HUES64 (cell line): ENCODE results near the gene DYRK1A.

ENCODE experiments used
- H3K27ac ChIP-seq: 2 replicates; pipeline ENCODE4 v1.7.0; 2013; ENCODE audit warnings: low read depth, low read length, inconsistent platforms
- H3K27me3 ChIP-seq: 2 replicates; pipeline ENCODE4 v1.6.1; 2013; ENCODE audit warnings: mild to moderate bottlenecking, low read length; ENCODE audit not compliant: insufficient read depth
- H3K36me3 ChIP-seq: 2 replicates; pipeline ENCODE4 v1.6.1; 2013; ENCODE audit warnings: mild to moderate bottlenecking, low read length; ENCODE audit not compliant: insufficient read depth
- H3K4me1 ChIP-seq: 2 replicates; pipeline ENCODE4 v1.6.1; 2013; ENCODE audit warnings: mild to moderate bottlenecking, low read length, moderate library complexity; ENCODE audit not compliant: insufficient read depth
- H3K4me3 ChIP-seq: 2 replicates; pipeline ENCODE4 v1.5.1; 2013; ENCODE audit warnings: mild to moderate bottlenecking, low read length, moderate library complexity
- H3K9ac ChIP-seq: 2 replicates; pipeline ENCODE4 v1.6.1; 2013; ENCODE audit warnings: mild to moderate bottlenecking, low read depth, low read length
- H3K9me3 ChIP-seq: 2 replicates; pipeline ENCODE4 v1.6.1; 2013; ENCODE audit warnings: low read depth, low read length; ENCODE audit not compliant: insufficient read depth
- WGBS: fragments of 150-250, 120-280 bp; methylation state at CpG from one replicate; pipeline ENCODE4 v1.1.7; 2013; ENCODE audit warnings: missing lambda C conversion rate; 5-methylcytosine and 5-hydroxymethylcytosine counted together

DYRK1A gene

DNA sequence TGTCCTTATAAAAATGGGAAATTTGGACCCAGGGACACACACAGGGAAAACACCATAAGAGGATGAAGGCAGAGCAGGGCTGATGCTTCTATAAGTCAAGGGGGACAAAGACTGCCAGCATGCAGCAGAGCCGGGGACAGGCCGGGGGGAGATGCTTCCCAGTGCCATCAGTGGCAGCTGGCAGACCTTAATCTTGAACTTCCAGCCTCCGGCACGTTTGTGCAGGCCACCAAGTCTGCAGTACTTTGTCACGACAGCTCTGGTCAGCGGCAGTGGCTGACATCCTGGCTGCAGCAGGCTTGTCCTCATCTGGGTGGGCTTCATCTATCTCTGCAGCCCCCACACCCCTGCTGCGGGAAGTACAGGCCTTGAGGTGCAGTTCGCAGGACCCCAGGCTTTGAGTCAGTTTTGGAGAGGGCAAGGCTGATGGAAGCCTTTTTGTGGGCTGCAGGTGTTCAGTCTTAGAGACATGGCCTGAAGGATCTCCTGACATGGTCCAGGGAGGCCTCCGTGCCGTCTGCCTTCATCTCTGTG lies 186.0 kb downstream of the DYRK1A start:
- Histone ChIP-seq H3K36me3 (no peaks in the 10 kb centered on the region), H3K9me3 (no peaks in the 10 kb centered on the region), H3K9ac (no peak overlapping the region), H3K27ac (no peak overlapping the region), H3K27me3 (no peaks in the 10 kb centered on the region), H3K4me3 (no peak overlapping the region), H3K4me1 (peaks cover 8% of the 10 kb centered on the region; the same call in 1 of the 2 replicates)
- WGBS = 93% methylated on average over 10 of the region's 10 CpGs

DNA sequence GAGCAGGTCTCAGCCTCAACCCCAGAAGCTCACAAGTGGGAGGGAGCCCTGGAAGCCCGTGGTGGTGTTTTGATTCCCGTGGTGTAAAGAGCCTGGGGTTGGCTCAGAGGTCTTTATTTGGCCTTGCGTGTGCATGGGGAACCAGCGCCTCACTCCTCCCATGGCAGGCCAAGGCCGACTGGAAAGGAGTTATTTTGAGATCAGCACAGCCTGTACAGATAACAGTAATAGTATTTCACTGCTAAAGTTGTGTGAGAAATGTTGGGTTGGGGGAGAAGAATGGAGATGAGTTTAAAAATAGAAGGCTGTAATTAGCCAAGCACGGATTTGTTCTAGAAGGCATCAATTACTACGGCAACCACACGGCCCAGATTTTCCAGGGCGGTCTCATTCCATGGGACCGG lies 186.5 kb downstream of the DYRK1A start:
- Histone ChIP-seq H3K9me3 (no peaks in the 10 kb centered on the region), H3K9ac (no peak overlapping the region), H3K36me3 (no peaks in the 10 kb centered on the region), H3K4me1 (peaks cover 8% of the 10 kb centered on the region; the same call in 1 of the 2 replicates), H3K4me3 (no peak overlapping the region), H3K27ac (no peak overlapping the region), H3K27me3 (no peaks in the 10 kb centered on the region)
- 93% methylated on average over 10 of the region's 10 CpGs for WGBS

DNA sequence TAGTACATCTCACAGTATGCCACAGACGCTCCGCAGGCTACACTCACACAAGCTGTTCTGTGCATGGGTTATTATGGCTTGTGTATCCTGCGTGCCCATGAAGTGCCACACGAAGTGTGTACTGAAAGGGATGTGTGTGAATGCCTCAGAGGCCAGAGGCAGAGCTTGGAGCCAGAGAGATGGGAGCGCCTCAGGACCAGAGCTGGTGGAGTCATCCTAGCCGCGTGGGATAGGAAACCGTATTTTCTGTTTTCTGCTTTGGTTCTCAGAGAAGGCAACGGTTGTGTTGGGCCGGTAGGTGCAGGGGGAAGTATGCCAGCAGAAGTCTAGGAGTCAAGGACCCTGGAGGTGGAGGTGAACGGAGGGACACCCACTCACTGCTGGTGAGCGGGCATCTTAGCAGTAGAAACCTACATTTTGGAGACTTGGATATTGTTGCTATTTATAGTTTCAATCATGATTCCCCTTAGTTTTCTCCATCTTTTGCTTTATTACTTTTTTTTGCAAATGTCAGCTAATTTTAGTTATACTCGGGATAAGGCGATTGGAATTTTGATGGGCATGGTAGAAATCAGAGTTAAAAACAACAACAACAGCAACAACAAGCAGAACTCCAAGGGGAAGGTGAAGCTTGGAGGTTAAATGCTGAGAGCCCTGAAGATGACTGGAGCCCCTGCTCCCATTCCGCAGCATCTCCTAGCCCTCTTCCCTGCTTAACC lies 188.2 kb downstream of the DYRK1A start:
- Histone ChIP-seq H3K4me3 (no peak overlapping the region), H3K9me3 (no peaks in the 10 kb centered on the region), H3K4me1 (peaks cover 8% of the 10 kb centered on the region; the same call in 1 of the 2 replicates), H3K36me3 (no peaks in the 10 kb centered on the region), H3K9ac (no peak overlapping the region), H3K27me3 (no peaks in the 10 kb centered on the region), H3K27ac (no peak overlapping the region)
- WGBS = 96% methylated on average over 13 of the region's 15 CpGs

DNA sequence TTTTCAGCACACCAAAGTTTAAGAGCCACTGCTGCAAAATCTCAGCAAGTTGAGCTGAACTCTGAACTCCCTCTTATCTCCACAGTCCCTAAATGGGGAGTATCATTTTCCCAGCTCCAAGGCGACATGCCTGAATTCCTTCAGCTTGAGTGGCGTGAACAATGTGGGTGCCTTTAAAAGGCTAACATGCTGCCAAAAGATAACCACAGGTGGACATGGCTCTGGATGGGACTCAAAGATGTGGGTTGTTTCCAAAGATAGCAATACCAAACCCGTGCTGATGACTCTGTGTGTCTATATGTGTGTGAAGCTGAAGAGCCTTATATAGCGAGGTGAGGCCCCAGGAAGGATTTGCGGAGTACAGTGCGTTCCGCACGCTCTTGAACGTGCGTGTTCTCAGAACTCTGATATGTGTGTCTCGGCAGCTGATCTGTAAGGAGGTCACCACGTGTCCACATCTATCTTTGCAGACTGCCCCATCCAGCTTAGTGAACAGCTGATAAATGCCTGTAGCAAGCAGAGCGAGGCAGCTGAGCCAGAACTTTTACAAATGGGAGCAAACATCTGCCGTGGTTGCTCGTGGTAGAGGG lies 189.2 kb downstream of the DYRK1A start:
- 94% methylated on average over 15 of the region's 15 CpGs for WGBS
- Histone ChIP-seq H3K9ac (no peak overlapping the region), H3K27ac (no peak overlapping the region)

DNA sequence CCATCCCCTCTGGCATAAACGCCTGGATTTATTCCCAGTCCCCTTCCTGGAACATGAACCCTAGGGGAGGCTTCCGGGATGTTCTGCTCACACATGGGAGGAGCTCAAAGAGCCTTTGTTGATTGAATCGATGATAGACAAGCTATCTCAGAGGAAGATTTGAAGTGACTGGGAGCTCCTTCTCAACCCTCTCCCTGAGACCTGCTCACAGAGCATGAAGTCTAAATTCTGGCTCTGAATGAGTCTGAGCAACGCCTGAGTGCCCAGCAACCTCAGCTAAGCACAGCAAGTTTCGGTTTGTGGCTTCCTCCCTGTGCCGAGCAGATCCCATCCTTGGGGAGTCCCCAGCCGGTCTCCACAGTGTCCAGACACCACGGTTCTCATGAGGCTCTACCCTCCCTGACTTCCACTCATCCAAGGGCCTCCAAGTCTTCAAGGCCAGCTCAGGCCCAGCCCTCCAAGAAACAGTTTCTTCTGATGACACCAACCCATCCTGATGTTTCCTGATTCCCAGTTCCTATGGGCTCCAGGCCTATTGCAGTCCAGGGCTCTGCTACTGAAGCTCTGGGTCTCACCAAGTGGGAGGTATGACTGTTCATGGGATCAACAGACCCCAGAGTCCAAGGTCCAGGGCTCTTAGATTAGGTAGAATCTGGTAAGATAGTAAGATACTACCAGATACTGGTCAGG lies 190.8 kb downstream of the DYRK1A start:
- H3K27me3 ChIP-seq = peaks cover 2% of the 10 kb centered on the region; the same call in 1 of the 2 replicates
- H3K4me1 ChIP-seq = no peaks in the 10 kb centered on the region

More for the DNA sequence above, 189.2 kb downstream of the DYRK1A start:
- Histone ChIP-seq H3K9me3 (no peaks in the 10 kb centered on the region), H3K4me1 (peaks cover 7% of the 10 kb centered on the region; the same call in 1 of the 2 replicates), H3K4me3 (no peak overlapping the region), H3K36me3 (no peaks in the 10 kb centered on the region), H3K27me3 (no peaks in the 10 kb centered on the region)

DNA sequence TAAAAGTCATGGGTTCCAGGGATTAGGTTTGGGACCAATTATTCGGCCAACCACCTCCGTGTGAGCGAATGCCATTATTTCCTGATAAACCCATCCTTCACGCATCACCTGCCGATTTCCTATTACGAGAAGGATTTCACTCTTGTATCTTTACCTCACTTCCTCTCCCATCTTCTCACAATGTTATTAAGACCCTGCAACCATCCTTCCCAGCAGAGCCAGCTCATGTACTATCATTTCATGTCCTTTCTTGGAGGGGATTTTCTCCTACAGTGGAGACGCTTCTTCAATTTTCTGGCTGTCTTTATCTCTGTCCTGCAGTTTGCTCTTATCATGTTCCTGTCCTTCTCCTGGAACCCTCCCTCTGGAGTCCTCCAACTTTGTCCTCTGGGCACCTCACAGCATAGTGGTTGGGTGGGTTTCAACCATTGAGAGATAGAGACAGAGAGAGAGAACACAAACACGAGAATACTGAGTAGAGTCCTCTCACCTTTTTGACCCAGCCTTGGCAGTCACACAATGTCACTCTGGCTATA lies 192.2 kb downstream of the DYRK1A start:
- no peaks in the 10 kb centered on the region for H3K9me3 ChIP-seq
- H3K4me1 ChIP-seq = no peaks in the 10 kb centered on the region
- no peaks in the 10 kb centered on the region for H3K36me3 ChIP-seq
- H3K9ac ChIP-seq = no peak overlapping the region
- no peak overlapping the region for H3K4me3 ChIP-seq
- WGBS = 98% methylated on average over 8 of the region's 8 CpGs
- peaks cover 12% of the 10 kb centered on the region for H3K27me3 ChIP-seq
- H3K27ac ChIP-seq = no peak overlapping the region

More for the DNA sequence above, 190.8 kb downstream of the DYRK1A start:
- Histone ChIP-seq H3K9ac (no peak overlapping the region), H3K27ac (no peak overlapping the region), H3K4me3 (no peak overlapping the region), H3K36me3 (no peaks in the 10 kb centered on the region), H3K9me3 (no peaks in the 10 kb centered on the region)
- WGBS = 89% methylated on average over 8 of the region's 8 CpGs

DNA sequence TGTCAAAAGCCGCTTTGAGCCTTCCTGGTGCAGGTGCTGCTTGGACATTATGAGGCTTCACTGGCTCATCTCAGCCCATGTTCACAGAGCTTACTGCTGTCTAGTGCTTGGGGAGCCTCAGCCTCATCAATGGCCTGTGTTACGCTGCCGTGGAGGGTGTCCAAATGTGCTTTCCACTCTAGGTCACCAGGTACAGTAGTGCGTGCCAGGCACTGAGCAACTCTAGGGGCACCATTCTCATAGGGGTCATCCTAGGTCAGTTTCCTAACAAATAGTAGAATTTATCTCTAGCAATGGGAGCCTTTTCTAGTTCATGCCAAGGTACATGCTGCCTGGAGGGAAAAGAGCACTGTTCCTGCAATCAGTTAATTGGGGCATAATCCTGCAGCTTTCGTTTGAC lies 193.8 kb downstream of the DYRK1A start:
- no peaks in the 10 kb centered on the region for H3K9me3 ChIP-seq
- peaks cover 12% of the 10 kb centered on the region for H3K27me3 ChIP-seq
- 94% methylated on average over 5 of the region's 5 CpGs for WGBS
- no peak overlapping the region for H3K9ac ChIP-seq
- no peak overlapping the region for H3K4me3 ChIP-seq
- no peak overlapping the region for H3K27ac ChIP-seq
- H3K4me1 ChIP-seq = peaks cover 10% of the 10 kb centered on the region; the same call in 1 of the 2 replicates
- H3K36me3 ChIP-seq = no peaks in the 10 kb centered on the region

DNA sequence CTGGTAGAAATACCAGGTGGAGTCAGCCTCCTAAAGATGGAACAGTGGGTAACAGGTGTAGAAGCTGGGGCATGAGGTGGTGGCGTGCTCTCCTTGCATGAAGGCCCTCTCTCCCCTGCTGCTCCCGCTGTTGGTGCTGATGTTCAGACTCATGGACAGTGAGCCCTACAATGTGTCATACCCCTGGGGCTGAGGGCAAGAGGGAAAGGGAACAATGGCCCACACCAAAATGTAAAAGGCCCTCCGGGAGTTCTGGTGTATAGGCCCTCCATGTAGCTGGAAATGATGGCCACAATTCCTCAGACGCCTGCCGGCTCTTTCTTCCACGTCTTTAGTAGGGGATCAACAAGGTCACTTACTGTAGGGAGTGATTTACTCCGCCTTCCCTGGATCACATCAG lies 194.9 kb downstream of the DYRK1A start:
- Histone ChIP-seq H3K27ac (no peak overlapping the region), H3K9ac (no peak overlapping the region), H3K27me3 (peaks cover 12% of the 10 kb centered on the region), H3K4me1 (peaks cover 10% of the 10 kb centered on the region; the same call in 1 of the 2 replicates), H3K36me3 (no peaks in the 10 kb centered on the region), H3K4me3 (no peak overlapping the region), H3K9me3 (no peaks in the 10 kb centered on the region)
- WGBS = 91% methylated on average over 7 of the region's 7 CpGs

DNA sequence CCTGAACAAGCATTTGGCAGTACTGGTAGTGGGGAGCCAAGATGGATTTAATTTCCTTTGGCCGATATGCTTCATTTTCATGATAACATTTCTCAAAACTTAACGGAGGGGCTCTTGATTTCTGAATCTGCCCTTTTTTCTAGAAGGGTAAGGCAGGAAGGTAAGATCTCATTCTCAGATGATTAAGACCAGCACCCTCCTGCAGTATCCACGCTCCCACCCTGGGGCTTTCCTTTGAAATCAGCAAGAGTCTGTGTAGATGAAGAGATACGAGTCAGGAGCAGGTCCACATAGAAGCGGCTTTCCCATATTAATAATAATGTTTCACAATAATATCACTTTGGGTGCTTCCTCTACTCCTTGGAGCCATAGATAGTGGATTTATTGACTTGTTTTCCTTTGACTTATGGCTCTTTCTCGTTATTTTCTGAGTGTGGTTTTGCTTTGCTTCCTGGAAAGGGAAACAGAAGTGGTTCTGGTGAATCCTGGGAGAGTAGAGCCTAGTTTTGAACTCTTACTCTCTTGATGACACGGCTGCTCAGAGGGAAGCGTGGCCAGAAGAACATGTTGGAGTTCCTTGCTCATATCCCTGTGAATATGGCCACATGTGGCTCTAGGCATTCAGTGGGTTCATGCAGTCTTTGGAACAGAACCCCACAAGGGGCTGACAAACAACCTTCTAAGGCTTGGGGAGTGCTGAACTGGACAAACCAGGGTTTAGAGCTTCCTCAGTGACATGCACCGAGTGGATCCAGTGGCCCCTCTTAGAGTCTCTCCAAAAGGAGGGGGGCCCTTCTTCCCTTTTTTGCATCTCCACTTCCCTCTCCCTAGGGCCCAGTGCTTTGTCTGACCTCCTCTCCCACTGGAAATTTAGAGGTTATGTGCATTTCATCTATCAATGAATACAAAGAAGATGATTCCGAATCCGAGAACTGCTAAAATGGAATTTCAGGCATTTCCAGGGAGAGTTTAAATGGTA lies 195.7 kb downstream of the DYRK1A start:
- Histone ChIP-seq H3K9ac (no peak overlapping the region), H3K27me3 (peaks cover 12% of the 10 kb centered on the region), H3K27ac (no peak overlapping the region), H3K36me3 (no peaks in the 10 kb centered on the region), H3K4me1 (peaks cover 10% of the 10 kb centered on the region; the same call in 1 of the 2 replicates), H3K4me3 (no peak overlapping the region), H3K9me3 (no peaks in the 10 kb centered on the region)
- 95% methylated on average over 8 of the region's 11 CpGs for WGBS

DNA sequence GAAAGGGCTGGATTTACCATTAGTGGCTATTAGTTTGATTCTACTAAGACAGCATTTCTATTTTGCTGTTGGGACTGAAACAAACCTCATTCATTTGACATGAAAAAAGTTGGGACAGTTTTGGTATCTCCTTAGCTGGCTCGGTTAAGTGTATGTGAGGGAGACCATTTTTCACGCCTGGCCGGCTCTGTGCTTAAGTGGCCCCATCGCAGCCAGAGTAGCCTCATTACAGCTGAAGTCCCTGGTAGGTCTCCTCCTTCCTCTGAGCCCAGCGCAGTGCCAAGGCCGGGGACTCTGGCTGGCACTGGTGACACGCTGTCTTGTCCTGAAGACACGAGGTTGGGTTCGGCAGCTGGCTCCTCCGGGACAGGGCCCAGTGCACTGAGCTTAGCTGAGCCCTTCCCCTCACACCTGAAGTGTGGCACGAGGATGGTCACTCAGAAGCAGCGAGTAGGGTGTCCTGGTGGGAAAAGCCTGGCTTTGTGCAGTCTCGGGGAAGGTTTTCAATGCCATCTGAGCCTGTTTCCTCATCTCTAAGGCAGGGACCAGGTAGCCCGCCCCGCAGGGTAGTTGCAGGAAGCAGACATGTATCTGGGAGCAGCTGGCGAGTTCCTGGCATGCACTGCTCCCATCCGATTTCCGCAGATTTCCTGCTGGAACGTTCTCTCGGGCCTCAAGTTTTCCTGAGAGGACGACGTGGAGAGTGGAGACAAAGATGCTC lies 196.5 kb downstream of the DYRK1A start:
- Histone ChIP-seq H3K9me3 (no peaks in the 10 kb centered on the region), H3K9ac (peak overlapping the region; percentile 72), H3K27me3 (peaks cover 12% of the 10 kb centered on the region), H3K4me1 (peaks cover 10% of the 10 kb centered on the region; the same call in 1 of the 2 replicates), H3K4me3 (peak overlapping the region; percentile 56), H3K27ac (peak overlapping the region; percentile 28; the same call in 1 of the 2 replicates), H3K36me3 (no peaks in the 10 kb centered on the region)
- 89% methylated on average over 22 of the region's 22 CpGs for whole genome bisulfite sequencing
